ENCODE data around the gene ZBTB7B.

ZBTB7B gene

DNA sequence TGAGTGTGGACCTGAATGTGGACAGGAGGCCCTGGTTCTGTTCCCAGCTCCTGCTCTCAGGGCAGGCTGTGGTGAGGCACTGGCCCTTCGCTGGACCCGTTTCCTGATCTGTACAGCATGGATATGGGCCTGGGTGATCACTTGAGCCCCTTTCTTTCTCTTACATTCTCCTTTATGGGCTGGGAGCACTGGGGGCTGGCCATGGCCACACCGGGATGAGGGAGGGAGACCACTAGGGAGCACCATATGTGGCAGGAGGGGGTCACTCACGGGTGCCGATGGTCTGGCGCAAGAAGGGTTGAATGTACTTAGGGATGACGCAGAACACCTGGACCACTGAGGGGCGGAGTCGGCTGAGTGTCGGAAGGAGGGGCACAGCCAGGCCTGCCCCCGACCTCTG, 28.3 kb downstream of the ZBTB7B start:
- no peak for TF ChIP-seq NFIC (IDR thresholded peaks at IDR 0.05)
- no peak for TF ChIP-seq EP300 (IDR thresholded peaks at IDR 0.05; ENCODE audit: borderline replicate concordance)
- no peak for TF ChIP-seq CREB1 (IDR thresholded peaks at IDR 0.05; ENCODE audit: low read depth)
- TF ChIP-seq, protein P1, sequence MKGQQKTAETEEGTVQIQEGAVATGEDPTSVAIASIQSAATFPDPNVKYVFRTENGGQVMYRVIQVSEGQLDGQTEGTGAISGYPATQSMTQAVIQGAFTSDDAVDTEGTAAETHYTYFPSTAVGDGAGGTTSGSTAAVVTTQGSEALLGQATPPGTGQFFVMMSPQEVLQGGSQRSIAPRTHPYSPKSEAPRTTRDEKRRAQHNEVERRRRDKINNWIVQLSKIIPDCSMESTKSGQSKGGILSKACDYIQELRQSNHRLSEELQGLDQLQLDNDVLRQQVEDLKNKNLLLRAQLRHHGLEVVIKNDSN (IDR thresholded peaks at IDR 0.05), result no peak
- TF ChIP-seq TAF1 (IDR thresholded peaks at IDR 0.05; ENCODE audit: low read depth), result no peak
- no peak for TF ChIP-seq FOXM1 (IDR thresholded peaks at IDR 0.05; ENCODE audit: borderline replicate concordance, low read depth)
- no peak for TF ChIP-seq ZBTB7A (IDR thresholded peaks at IDR 0.05; ENCODE audit: low read depth)
- TF ChIP-seq, protein P2, sequence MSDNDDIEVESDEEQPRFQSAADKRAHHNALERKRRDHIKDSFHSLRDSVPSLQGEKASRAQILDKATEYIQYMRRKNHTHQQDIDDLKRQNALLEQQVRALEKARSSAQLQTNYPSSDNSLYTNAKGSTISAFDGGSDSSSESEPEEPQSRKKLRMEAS (IDR thresholded peaks at IDR 0.05), result no peak
- no peak for TF ChIP-seq TEAD4 (IDR thresholded peaks at IDR 0.05)

DNA sequence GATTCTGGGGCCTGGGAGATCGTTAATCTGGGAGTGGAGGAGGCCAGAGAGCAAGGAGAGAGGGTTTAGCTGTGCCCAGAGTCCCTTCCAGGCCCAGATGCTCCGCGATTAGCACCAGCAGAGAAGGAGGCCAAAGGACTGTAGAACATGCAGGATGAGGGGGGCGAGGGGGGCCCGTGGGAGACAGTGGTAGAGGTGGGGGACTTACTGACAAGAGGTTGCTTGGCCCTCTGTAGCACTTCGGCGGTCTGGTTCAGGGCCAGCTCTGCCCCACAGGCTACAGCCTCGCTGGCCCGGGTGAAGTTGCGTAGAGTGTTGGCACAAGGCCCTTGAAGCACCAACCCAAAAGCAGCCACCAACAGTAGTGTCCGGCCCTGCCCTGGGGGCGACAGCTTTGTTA, 30.3 kb downstream of the ZBTB7B start:
- no peak for TF ChIP-seq TAF1 (IDR thresholded peaks at IDR 0.05; ENCODE audit: low read depth)
- TF ChIP-seq, protein P1 (IDR thresholded peaks at IDR 0.05), result no peak
- TF ChIP-seq CREB1 (IDR thresholded peaks at IDR 0.05; ENCODE audit: low read depth), result no peak
- no peak for TF ChIP-seq RAD21 (IDR thresholded peaks at IDR 0.05; ENCODE audit: low read depth)
- TF ChIP-seq TCF12 (IDR thresholded peaks at IDR 0.05; ENCODE audit: low read depth), result no peak
- TF ChIP-seq YY1 (IDR thresholded peaks at IDR 0.05; ENCODE audit: low read depth), result no peak

DNA sequence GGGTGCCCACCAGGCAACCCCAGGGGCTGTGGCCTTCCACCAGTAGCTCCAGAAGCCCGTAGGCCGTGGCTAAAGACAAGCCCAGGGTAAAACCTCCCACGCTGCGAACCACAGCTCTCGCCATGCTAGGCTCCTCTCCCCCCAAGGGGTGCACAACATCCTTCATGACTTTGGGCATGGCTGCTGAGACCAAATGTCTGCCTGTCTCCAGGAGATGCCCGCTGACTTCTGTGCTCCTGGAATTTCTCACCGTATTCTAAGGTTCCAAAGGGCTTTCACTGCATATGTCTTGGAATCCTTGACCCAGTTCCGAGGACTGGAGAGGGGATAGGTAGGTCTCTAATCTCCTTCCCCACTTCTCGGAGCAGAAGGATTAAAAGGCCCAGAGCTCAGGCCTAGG, 30.9 kb downstream of the ZBTB7B start, which contains the start of the genes DCST1 and DCST2:
DCST1 (plus strand) TSS at position 301 of the 400 bp plus-strand sequence. CDS start 213 bp downstream, outside the sequence.
DCST2 (minus strand) TSS at position 258 of the 400 bp plus-strand sequence; CDS start at position 178, 80 bp downstream.
- no peak for TF ChIP-seq CEBPB (IDR thresholded peaks at IDR 0.05)
- no peak for TF ChIP-seq EGR1 (IDR thresholded peaks at IDR 0.05)
- TF ChIP-seq CREB1 (IDR thresholded peaks at IDR 0.05; ENCODE audit: low read depth), result no peak

DNA sequence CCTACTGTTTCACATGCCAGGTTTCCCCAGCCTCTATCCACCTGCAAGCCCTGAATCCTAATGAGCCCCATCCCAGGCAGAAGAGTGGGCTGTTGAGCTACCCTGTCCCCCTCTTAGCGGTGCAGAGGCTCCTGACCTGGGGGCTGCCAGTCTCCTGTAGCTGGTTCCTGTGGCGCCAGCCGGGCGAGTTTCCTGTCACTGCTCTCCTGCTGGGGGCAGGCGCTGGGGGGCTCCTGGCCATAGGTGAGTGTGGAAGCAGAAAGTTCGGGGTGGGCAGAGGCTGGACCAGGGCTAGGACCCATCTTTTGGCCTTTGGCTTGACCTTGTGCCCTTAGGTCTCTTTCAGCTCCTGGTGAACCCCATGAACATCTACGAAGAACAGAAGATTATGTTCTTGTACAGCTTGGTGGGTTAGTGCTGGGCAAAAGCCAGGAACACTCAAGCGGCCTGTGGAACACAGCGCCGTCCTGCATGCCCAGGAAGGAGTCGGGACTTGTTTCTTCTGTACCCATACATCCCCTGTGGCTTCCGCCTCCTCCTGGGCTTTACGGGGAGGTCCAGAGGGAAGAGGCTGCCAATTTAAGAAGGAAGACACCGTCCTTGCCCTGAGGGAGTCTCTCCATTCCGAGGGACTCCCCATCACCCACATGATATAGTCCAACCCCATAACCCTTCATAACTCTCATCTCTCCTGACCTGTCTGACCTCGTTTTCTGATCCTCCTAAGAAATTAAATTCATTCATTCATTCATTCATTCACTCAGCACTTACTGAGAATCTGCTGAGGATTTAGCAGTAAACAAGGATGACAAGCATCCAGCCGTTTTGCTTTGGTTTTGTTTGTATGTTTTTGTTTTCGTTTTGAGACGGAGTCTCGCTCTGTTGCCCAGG, 32.0 kb downstream of the ZBTB7B start:
- TF ChIP-seq NFIC (IDR thresholded peaks at IDR 0.05), result no peak
- TF ChIP-seq TCF12 (IDR thresholded peaks at IDR 0.05; ENCODE audit: low read depth), result no peak
- TF ChIP-seq ZBTB7A (IDR thresholded peaks at IDR 0.05; ENCODE audit: low read depth), result no peak
- no peak for TF ChIP-seq EP300 (IDR thresholded peaks at IDR 0.05; ENCODE audit: borderline replicate concordance)
- no peak for TF ChIP-seq FOXM1 (IDR thresholded peaks at IDR 0.05; ENCODE audit: borderline replicate concordance, low read depth)
- no peak for TF ChIP-seq TAF1 (IDR thresholded peaks at IDR 0.05; ENCODE audit: low read depth)
- TF ChIP-seq, protein P1 (IDR thresholded peaks at IDR 0.05), result no peak
- TF ChIP-seq, protein P3, sequence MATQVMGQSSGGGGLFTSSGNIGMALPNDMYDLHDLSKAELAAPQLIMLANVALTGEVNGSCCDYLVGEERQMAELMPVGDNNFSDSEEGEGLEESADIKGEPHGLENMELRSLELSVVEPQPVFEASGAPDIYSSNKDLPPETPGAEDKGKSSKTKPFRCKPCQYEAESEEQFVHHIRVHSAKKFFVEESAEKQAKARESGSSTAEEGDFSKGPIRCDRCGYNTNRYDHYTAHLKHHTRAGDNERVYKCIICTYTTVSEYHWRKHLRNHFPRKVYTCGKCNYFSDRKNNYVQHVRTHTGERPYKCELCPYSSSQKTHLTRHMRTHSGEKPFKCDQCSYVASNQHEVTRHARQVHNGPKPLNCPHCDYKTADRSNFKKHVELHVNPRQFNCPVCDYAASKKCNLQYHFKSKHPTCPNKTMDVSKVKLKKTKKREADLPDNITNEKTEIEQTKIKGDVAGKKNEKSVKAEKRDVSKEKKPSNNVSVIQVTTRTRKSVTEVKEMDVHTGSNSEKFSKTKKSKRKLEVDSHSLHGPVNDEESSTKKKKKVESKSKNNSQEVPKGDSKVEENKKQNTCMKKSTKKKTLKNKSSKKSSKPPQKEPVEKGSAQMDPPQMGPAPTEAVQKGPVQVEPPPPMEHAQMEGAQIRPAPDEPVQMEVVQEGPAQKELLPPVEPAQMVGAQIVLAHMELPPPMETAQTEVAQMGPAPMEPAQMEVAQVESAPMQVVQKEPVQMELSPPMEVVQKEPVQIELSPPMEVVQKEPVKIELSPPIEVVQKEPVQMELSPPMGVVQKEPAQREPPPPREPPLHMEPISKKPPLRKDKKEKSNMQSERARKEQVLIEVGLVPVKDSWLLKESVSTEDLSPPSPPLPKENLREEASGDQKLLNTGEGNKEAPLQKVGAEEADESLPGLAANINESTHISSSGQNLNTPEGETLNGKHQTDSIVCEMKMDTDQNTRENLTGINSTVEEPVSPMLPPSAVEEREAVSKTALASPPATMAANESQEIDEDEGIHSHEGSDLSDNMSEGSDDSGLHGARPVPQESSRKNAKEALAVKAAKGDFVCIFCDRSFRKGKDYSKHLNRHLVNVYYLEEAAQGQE (IDR thresholded peaks at IDR 0.05; ENCODE audit: low read depth), result no peak
- TF ChIP-seq EGR1 (IDR thresholded peaks at IDR 0.05), result no peak
- no peak for TF ChIP-seq RAD21 (IDR thresholded peaks at IDR 0.05; ENCODE audit: low read depth)
- no peak for TF ChIP-seq CREB1 (IDR thresholded peaks at IDR 0.05; ENCODE audit: low read depth)
- no peak for TF ChIP-seq YY1 (IDR thresholded peaks at IDR 0.05; ENCODE audit: low read depth)
- TF ChIP-seq TEAD4 (IDR thresholded peaks at IDR 0.05), result no peak
- no peak for TF ChIP-seq CEBPB (IDR thresholded peaks at IDR 0.05)
- TF ChIP-seq, protein P2 (IDR thresholded peaks at IDR 0.05), result no peak

DNA sequence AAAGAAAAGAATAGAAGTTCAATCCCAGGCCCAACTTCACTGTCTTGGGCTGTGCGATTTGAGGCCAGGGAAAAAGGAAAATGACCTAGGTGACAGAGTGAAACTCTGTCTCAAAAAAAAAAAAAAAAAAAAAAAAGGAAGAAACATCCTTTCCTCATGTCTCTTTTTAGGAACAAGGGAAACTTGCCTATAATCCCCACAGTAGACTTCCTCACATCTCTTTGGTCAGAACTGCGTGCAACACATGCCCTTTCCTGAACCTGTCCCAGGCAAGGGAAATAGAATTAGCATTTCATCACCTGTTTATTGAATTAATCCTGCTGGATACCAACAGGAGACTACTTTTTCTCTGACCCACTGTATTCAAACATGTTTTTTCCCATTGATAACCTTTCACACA, 33.3 kb downstream of the ZBTB7B start:
- TF ChIP-seq, protein P3 (IDR thresholded peaks at IDR 0.05; ENCODE audit: low read depth), result no peak
- TF ChIP-seq CEBPB (IDR thresholded peaks at IDR 0.05) (no peak), YY1 (IDR thresholded peaks at IDR 0.05; ENCODE audit: low read depth) (no peak), CREB1 (IDR thresholded peaks at IDR 0.05; ENCODE audit: low read depth) (no peak), RAD21 (IDR thresholded peaks at IDR 0.05; ENCODE audit: low read depth) (no peak), FOXM1 (IDR thresholded peaks at IDR 0.05; ENCODE audit: borderline replicate concordance, low read depth) (no peak), ZBTB7A (IDR thresholded peaks at IDR 0.05; ENCODE audit: low read depth) (no peak), TAF1 (IDR thresholded peaks at IDR 0.05; ENCODE audit: low read depth) (no peak), TCF12 (IDR thresholded peaks at IDR 0.05; ENCODE audit: low read depth) (no peak), EP300 (IDR thresholded peaks at IDR 0.05; ENCODE audit: borderline replicate concordance) (no peak), NFIC (IDR thresholded peaks at IDR 0.05) (no peak), EGR1 (IDR thresholded peaks at IDR 0.05) (no peak), TEAD4 (IDR thresholded peaks at IDR 0.05) (no peak)
- TF ChIP-seq, protein P1 (IDR thresholded peaks at IDR 0.05), result no peak
- TF ChIP-seq, protein P2 (IDR thresholded peaks at IDR 0.05), result no peak

Data from Ishikawa (cell line).